GM23338 (cell line): ENCODE data around the gene RPE. TPM values are rescaled to one million over a fixed set of nuclear protein-coding genes. Genes with fewer than 3 reads are reported as not detected.

Experiments used
- ATAC-seq: fragments of 200-7000 bp; cut with Tn5 transposase; 3 replicates; pipeline ENCODE4 v1.9.1; 2020
- DNase-seq: peaks from one replicate; pipeline ENCODE4 v3.0.0-alpha.2; 2015; ENCODE audit warnings: low spot score
- H2AFZ ChIP-seq: fragments of 200-600 bp; sonication (generic); 2 replicates; pipeline ENCODE4 v1.8.0; 2016; ENCODE audit warnings: antibody characterized with exemption, mild to moderate bottlenecking, moderate library complexity
- H3F3A ChIP-seq: fragments of 200-600 bp; sonication (generic); replicated peaks from 2 replicates; pipeline ENCODE4 v1.8.0; 2017; ENCODE audit warnings: antibody characterized with exemption, mixed run types, low read depth
- H3K27ac ChIP-seq: fragments of 200-600 bp; sonication (generic); 2 replicates; pipeline ENCODE4 v1.6.1; 2016; ENCODE audit warnings: low read depth
- H3K27me3 ChIP-seq: fragments of 200-600 bp; sonication (generic); 2 replicates; pipeline ENCODE4 v1.8.0; 2016; ENCODE audit warnings: mild to moderate bottlenecking, mixed run types, moderate library complexity; ENCODE audit not compliant: insufficient read depth
- H3K36me3 ChIP-seq: fragments of 200-600 bp; sonication (generic); 2 replicates; pipeline ENCODE4 v1.8.0; 2016; ENCODE audit warnings: mild to moderate bottlenecking; ENCODE audit not compliant: insufficient read depth
- H3K4me1 ChIP-seq: fragments of 200-600 bp; sonication (generic); 2 replicates; pipeline ENCODE4 v1.8.0; 2016; ENCODE audit warnings: mild to moderate bottlenecking, moderate library complexity; ENCODE audit not compliant: insufficient read depth
- H3K4me2 ChIP-seq: fragments of 200-600 bp; sonication (generic); 2 replicates; pipeline ENCODE4 v1.7.1; 2017; ENCODE audit warnings: mixed run types
- H3K4me3 ChIP-seq: fragments of 200-600 bp; sonication (generic); 2 replicates; pipeline ENCODE4 v1.6.1; 2016; ENCODE audit warnings: mixed run types
- H3K79me2 ChIP-seq: fragments of 200-600 bp; sonication (generic); replicated peaks from 2 replicates; pipeline ENCODE4 v1.8.0; 2017; ENCODE audit warnings: mild to moderate bottlenecking; ENCODE audit not compliant: insufficient read depth
- H3K9me2 ChIP-seq: fragments of 200-600 bp; sonication (generic); 2 replicates; pipeline ENCODE4 v1.8.0; 2017; ENCODE audit not compliant: insufficient read depth
- H4K20me1 ChIP-seq: fragments of 200-600 bp; sonication (generic); replicated peaks from 2 replicates; pipeline ENCODE4 v1.8.0; 2017; ENCODE audit warnings: mild to moderate bottlenecking; ENCODE audit not compliant: insufficient read depth
- H3K27ac Mint-ChIP-seq: 2 replicates; pipeline ENCODE4 v1.8.0; 2020; ENCODE audit warnings: inconsistent platforms, mild to moderate bottlenecking, moderate library complexity, mixed read lengths
- H3K27me3 Mint-ChIP-seq: 3 replicates; pipeline ENCODE4 v1.8.0; 2022; ENCODE audit warnings: low read depth, mild to moderate bottlenecking, moderate library complexity, mixed read lengths, inconsistent platforms; ENCODE audit not compliant: insufficient read depth, poor library complexity
- H3K36me3 Mint-ChIP-seq: 3 replicates; pipeline ENCODE4 v1.8.0; 2021; ENCODE audit warnings: low read depth, mild to moderate bottlenecking, inconsistent platforms, moderate library complexity, mixed read lengths
- H3K4me1 Mint-ChIP-seq: 3 replicates; pipeline ENCODE4 v1.8.0; 2020; ENCODE audit warnings: mild to moderate bottlenecking, inconsistent platforms, mixed read lengths
- H3K4me3 Mint-ChIP-seq: 3 replicates; pipeline ENCODE4 v1.8.0; 2021; ENCODE audit warnings: moderate library complexity, mild to moderate bottlenecking, inconsistent platforms, mixed read lengths
- H3K9me3 Mint-ChIP-seq: 3 replicates; pipeline ENCODE4 v1.8.0; 2020; ENCODE audit warnings: moderate library complexity, mild to moderate bottlenecking, inconsistent platforms, mixed read lengths
- CREB1 ChIP-seq: fragments of 250-450 bp; sonication (Bioruptor Pico); IDR thresholded peaks from 2 replicates; pipeline ENCODE4 v1.5.0; 2020; ENCODE audit warnings: low read depth, mild to moderate bottlenecking, moderate library complexity
- EZH2 ChIP-seq: fragments of 200-600 bp; sonication (generic); IDR thresholded peaks from one replicate; pipeline ENCODE4 v1.8.0; 2017; ENCODE audit warnings: antibody characterized with exemption, mild to moderate bottlenecking, low read depth; ENCODE audit not compliant: unreplicated experiment
- JUNB ChIP-seq: IDR thresholded peaks from one replicate; pipeline ENCODE4 v1.6.1; 2016; ENCODE audit warnings: antibody characterized with exemption; ENCODE audit not compliant: unreplicated experiment
- POLR2AphosphoS5 ChIP-seq: IDR thresholded peaks from 2 replicates; pipeline ENCODE4 v1.6.1; 2016; ENCODE audit warnings: antibody characterized with exemption, low read depth
- STAT1 ChIP-seq: IDR thresholded peaks from one replicate; pipeline ENCODE4 v1.6.1; 2016; ENCODE audit warnings: antibody characterized with exemption; ENCODE audit not compliant: unreplicated experiment
- ZNF114 ChIP-seq: fragments of 250-450 bp; sonication (Bioruptor Pico); IDR thresholded peaks from 2 replicates; pipeline ENCODE4 v1.5.0; 2020; ENCODE audit warnings: mild to moderate bottlenecking, moderate library complexity
- ZNF462 ChIP-seq: fragments of 250-450 bp; sonication (Bioruptor Pico); IDR thresholded peaks from 2 replicates; pipeline ENCODE4 v1.5.0; 2020; ENCODE audit warnings: mild to moderate bottlenecking, moderate library complexity
- polyA plus RNA-seq: library from polyadenylated mRNA; unstranded; fragments of >200 nt; fragmentation: Nextera tagmentation; extraction: Ambion mirVana; gene quantifications from 2 replicates; pipeline ENCODE4 v1.2.1, GENCODE V29; 2016
- total RNA-seq: library from RNA; depleted of rRNA; stranded (reverse); fragments of >200 nt; shearing (Covaris generic); gene quantifications from 2 replicates; pipeline ENCODE4 v1.2.3, GENCODE V29; 2014
- TF ChIP-seq, protein P1 (sequence below): IDR thresholded peaks from 2 replicates; pipeline ENCODE4 v1.6.1; 2016; ENCODE audit warnings: antibody characterized with exemption

RPE gene
- total and polyA plus RNA-seq, 2 experiments from 2014 or later = 43.1 to 79.1 TPM

GRCh38 chr2:209990838-209991237 is 11.6 kb upstream of the RPE start (continued):
- TF ChIP-seq ZNF462 (CRISPR knock-in tag) (no peak), ZNF114 (no peak), JUNB (no peak), POLR2AphosphoS5 (no peak), STAT1 (no peak), CREB1 (no peak), EZH2 (no peak)
- TF ChIP-seq, protein P1, sequence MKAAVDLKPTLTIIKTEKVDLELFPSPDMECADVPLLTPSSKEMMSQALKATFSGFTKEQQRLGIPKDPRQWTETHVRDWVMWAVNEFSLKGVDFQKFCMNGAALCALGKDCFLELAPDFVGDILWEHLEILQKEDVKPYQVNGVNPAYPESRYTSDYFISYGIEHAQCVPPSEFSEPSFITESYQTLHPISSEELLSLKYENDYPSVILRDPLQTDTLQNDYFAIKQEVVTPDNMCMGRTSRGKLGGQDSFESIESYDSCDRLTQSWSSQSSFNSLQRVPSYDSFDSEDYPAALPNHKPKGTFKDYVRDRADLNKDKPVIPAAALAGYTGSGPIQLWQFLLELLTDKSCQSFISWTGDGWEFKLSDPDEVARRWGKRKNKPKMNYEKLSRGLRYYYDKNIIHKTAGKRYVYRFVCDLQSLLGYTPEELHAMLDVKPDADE = no peak

- no peaks in the 10 kb centered on the region for H3K36me3 Mint-ChIP-seq
- H3K4me3 Mint-ChIP-seq = no peak overlapping the region
- Histone ChIP-seq H4K20me1 (no peaks in the 10 kb centered on the region), H3K4me3 (no peak overlapping the region), H3K27me3 (no peaks in the 10 kb centered on the region), H3K9me2 (no peaks in the 10 kb centered on the region), H2AFZ (peak overlapping the region; percentile 20; the same call in 1 of the 2 replicates), H3F3A (no peaks in the 10 kb centered on the region), H3K27ac (no peak overlapping the region), H3K79me2 (no peaks in the 10 kb centered on the region), H3K4me1 (no peaks in the 10 kb centered on the region), H3K36me3 (no peaks in the 10 kb centered on the region), H3K4me2 (no peak overlapping the region)
- peak; percentile 22 for DNase-seq
- H3K27me3 Mint-ChIP-seq = peaks cover 4% of the 10 kb centered on the region
- TF ChIP-seq ZNF462 (CRISPR knock-in tag) (peak; percentile 24; the same call in 1 of the 2 replicates), CREB1 (no peak), ZNF114 (0 out of 2 replicates have a peak, but pooled peaks have one; percentile 26)
- ATAC-seq = peak; percentile 66
- no peaks in the 10 kb centered on the region for H3K4me1 Mint-ChIP-seq
- H3K27ac Mint-ChIP-seq = no peak overlapping the region
- H3K9me3 Mint-ChIP-seq = no peaks in the 10 kb centered on the region
These were observed 8.5 kb upstream of the RPE start for GRCh38 chr2:209993968-209994367.
